Subcutaneous adipose tissue (tissue), 4 donors: Measurements from ENCODE around the gene TULP4. TPM values are rescaled to one million over a fixed set of nuclear protein-coding genes. Genes with fewer than 3 reads are reported as not detected.

Experiments used
- total RNA-seq, 4 donors: library from RNA; depleted of rRNA; stranded (reverse); fragments of >200 nt; gene quantifications; one replicate each; pipeline ENCODE4 v1.1.0, GENCODE V29; 2016
- TF ChIP-seq, protein P1 (sequence below): fragments of 450-650 bp; IDR thresholded peaks from one replicate; pipeline ENCODE4 v1.5.1; 2016; ENCODE audit warnings: low read depth, mild to moderate bottlenecking, control low read depth, antibody characterized with exemption, moderate library complexity

Gene TULP4
- total RNA-seq, 4 donors from 2014 or later = 83.6 to 170 (median 123) TPM

DNA sequence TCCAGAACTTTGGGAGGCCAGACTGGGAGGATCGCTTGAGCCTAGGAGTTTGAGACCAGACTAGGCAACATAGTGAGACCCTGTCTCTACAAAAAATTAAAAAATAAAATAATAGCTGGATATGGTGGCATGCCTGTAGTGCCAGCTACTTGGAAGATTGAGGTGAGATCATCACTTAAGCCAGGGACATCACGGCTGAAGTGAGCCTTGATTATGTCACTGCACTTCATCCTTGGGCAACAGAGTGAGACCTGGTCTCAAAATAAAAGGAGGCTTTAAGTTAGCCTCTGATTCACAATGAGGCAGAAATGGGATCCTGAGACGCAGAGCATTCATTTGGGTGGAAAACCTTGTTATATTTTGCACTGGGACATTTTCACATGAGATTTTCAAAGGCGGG, 57.0 kb downstream of the TULP4 start:
- TF ChIP-seq, protein P1, sequence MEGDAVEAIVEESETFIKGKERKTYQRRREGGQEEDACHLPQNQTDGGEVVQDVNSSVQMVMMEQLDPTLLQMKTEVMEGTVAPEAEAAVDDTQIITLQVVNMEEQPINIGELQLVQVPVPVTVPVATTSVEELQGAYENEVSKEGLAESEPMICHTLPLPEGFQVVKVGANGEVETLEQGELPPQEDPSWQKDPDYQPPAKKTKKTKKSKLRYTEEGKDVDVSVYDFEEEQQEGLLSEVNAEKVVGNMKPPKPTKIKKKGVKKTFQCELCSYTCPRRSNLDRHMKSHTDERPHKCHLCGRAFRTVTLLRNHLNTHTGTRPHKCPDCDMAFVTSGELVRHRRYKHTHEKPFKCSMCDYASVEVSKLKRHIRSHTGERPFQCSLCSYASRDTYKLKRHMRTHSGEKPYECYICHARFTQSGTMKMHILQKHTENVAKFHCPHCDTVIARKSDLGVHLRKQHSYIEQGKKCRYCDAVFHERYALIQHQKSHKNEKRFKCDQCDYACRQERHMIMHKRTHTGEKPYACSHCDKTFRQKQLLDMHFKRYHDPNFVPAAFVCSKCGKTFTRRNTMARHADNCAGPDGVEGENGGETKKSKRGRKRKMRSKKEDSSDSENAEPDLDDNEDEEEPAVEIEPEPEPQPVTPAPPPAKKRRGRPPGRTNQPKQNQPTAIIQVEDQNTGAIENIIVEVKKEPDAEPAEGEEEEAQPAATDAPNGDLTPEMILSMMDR = no peak

DNA sequence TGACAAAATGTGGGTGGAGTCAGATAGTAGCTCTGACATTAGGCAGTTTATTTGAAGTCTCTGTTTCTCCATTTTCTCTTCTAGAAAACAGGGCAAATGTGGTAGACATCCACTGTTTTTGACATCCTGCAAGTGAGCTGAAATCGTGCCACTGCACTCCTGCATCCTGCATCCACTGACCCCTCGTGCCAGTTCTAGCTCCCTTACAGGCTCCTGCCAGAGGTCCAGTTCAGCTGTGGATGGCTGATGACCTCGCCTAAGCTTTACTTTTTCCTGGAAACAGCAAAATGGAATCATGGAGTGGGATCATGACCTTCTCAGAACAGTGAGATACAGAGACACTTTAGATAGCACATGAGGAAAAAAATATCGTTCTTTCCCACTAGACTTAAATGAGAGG, 58.5 kb downstream of the TULP4 start:
- TF ChIP-seq, protein P1 = no peak

DNA sequence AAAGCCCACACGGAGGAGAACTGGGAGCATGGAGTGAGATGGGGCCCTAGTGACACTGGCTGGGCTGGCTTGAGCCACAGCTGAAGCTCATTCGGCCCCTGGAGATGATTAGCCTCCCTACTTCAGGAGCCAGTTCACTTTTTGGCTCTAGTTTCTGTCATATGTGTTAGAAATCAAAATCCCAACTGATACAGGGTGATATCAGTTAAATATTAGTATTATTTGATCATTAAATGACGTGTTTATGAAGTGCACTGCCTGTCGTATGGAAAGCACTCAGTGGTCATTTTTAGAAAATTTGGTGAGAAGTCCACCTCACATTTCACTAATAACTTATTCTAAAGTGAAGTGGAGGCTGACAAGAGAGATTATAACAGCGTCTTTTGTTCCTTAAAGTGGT, 59.0 kb downstream of the TULP4 start:
- TF ChIP-seq, protein P1 = no peak

DNA sequence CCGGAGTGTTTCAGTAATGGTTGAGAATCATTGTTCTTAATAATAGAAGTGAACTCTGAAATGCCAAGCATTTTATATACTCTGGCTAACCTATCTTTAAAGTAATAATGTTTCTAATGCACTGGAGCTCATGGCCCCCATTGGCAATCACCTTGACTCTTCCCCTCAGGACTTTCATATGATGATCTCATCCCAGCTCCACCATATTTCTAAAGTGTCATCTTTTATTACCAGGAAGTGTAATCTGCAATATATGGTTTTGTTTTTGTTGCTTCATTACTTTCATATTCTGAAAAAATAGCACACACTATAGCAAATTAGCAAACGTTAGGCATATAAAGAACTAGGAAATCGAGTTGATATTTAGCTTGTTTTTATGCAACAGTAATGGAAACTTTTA, 60.3 kb downstream of the TULP4 start:
- TF ChIP-seq, protein P1 = no peak

DNA sequence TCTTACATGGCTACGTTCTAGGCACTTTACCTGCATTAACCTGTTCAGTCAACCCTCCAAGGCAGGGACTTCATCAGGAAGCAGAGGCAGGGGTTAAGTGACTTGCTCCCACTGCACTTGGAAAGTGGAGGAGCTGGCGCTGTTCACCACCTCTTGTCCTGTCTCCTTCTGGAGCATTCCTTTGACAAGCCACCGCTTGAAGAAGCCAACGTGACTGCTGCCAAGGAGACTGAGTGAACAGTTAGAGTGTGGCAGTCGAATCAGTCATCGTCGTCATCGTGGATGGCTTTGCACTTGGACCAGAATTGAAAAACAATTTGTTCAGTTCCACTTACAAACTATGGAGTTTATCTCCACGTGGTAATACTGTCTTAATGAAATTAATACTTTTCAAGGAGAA, 60.9 kb downstream of the TULP4 start:
- TF ChIP-seq, protein P1 = no peak

DNA sequence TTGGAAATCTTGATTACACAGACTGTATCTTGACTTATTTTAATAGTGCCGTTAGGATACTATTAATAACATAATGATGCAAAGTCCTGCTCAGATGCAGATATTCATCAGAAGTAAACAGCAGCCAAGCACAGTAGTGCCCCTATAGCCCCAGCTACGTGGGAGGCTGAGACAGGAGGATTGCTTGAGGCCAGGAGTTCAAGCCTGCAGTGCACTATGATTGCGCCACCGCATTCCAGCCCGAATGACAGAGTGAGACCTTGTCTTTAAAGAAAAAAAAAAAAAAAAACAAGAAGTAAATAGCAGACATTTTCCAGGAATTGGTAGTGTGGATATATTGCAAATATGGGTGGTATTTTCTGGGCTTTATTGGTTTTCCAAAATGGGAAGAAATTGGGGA, 61.8 kb downstream of the TULP4 start:
- TF ChIP-seq, protein P1 = no peak

DNA sequence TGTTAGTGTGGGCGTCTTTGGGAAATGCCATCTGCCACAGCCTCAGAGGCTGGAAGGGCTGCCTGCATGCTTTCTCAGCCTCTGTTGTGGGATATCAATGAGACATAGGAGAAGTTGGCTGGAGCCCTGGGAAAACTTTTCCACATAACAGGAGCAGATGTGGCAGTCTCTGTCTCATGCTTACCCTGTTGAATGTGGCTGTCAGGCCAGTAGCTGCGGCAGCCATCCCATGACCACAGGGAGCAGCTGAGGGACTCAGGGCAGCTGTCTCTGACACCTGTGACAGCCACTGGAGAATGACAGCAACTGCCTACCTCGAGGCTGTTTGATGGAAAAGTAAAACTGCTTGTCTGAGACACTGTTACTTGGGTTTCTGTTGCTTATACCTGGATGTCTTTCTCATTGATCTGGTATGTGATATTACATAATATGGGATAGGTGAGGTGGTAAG, 64.4 kb downstream of the TULP4 start:
- TF ChIP-seq, protein P1 = no peak
